Adrenal gland (tissue), 12 donors: ENCODE measurements around the gene PTPRD. TPM values are rescaled to one million over a fixed set of nuclear protein-coding genes. Genes with fewer than 3 reads are reported as not detected.

Source experiments
- DNase-seq, 7 donors: peaks; one replicate each; pipeline ENCODE4 v3.0.0-alpha.2; 2019 to 2020
- H3K27ac ChIP-seq, 5 donors: fragments of 200-600 bp; sonication (generic) in 4 of 5; 1 replicate in 3 of 5; 2 replicates in 2 of 5; pipeline versions ENCODE4 v1.5.1 to v1.8.0; 2016 to 2020; ENCODE audit warnings: mild to moderate bottlenecking in 1 of 5
- H3K27me3 ChIP-seq: fragments of 200-600 bp; 2 replicates; pipeline ENCODE4 v1.8.0; 2021
- H3K36me3 ChIP-seq, 2 donors: fragments of 200-600 bp; replicated peaks in 1 of 2; 1 replicate in 1 of 2; 2 replicates in 1 of 2; pipeline versions ENCODE4 v1.5.1 to v1.8.0; 2018 to 2022
- H3K4me1 ChIP-seq, 2 donors: fragments of 200-600 bp; replicated peaks in 1 of 2; 1 replicate in 1 of 2; 2 replicates in 1 of 2; pipeline versions ENCODE4 v1.5.1 to v1.8.0; 2018 to 2021
- H3K4me3 ChIP-seq, 4 donors: fragments of 200-600 bp; sonication (generic) in 3 of 4; one replicate each; pipeline ENCODE4 v1.5.1; 2016 to 2018
- H3K9me3 ChIP-seq, 3 donors: fragments of 200-600 bp; sonication (generic) in 1 of 3; replicated peaks in 1 of 3; 1 replicate in 2 of 3; 2 replicates in 1 of 3; pipeline versions ENCODE4 v1.5.1 to v1.8.0; 2016 to 2021
- CTCF ChIP-seq, 6 experiments: fragments of 450-650 bp in 4 of 6; fragments of 200-600 bp in 2 of 6; sonication (generic) in 1 of 6; IDR thresholded peaks; 1 replicate in 5 of 6; 2 replicates in 1 of 6; pipeline versions ENCODE4 v1.5.1 to v1.8.0; 2016 to 2021; ENCODE audit warnings: antibody characterized with exemption in 6 of 6, mild to moderate bottlenecking in 2 of 6, moderate library complexity in 1 of 6
- POLR2A ChIP-seq, 2 donors: fragments of 450-650 bp; IDR thresholded peaks; one replicate each; pipeline ENCODE4 v1.6.1; 2017; ENCODE audit warnings: antibody characterized with exemption in 2 of 2, mild to moderate bottlenecking in 2 of 2, moderate library complexity in 1 of 2
- WGBS, 4 donors: extraction: QIAGEN DNeasy Blood & Tissue Kit in 2 of 4; methylation state at CpG; one replicate each; pipeline versions ENCODE4 v1.1.5 to v1.1.7; 2013 to 2017; 5-methylcytosine and 5-hydroxymethylcytosine counted together
- intact Hi-C, 2 donors: fragments of 100-400 bp; cut with DNase I; formaldehyde crosslinking; loops; one replicate each; pipeline versions ENCODE4 v1.14.1 to v1.15.0; 2022 to 2023
- polyA plus RNA-seq, 3 donors: library from polyadenylated mRNA; stranded (reverse); fragments of 200-250 nt in 2 of 3; fragments of 350-450 nt in 1 of 3; fragmentation: Illumina TruSeq in 1 of 3; extraction: RNeasy Lipid Tissue Mini Kit (QIAGEN cat#74804) in 1 of 3; gene quantifications; one replicate each; pipeline ENCODE4 v1.2.3, GENCODE V29; 2013 to 2014
- total RNA-seq, 9 donors: library from RNA; depleted of rRNA in 4 of 9; stranded (reverse); fragments of >200 nt in 4 of 9; fragments of 120-200 nt in 1 of 9; fragmentation: NEBNext Ultra II Directional in 1 of 9; extraction: Animal tissue kit (Norgen Biotek cat#: 25700) in 1 of 9; gene quantifications; one replicate each; pipeline versions ENCODE4 v1.1.0 to v1.2.4, GENCODE V29; 2013 to 2023
- donor health status: healthy with polysubstance abuse.
- donor health status: Bipolar disorder and iron deficiency.
- donor health status: DM: yes; HTN: yes; CAD: no.
- donor health status: DM: no; HTN: no; CAD: no.
- donor health status: DM: no; HTN: no; CAD: no.
- donor health status: DM: yes; HTN: yes; CAD: no.

PTPRD gene
- total and polyA plus RNA-seq, 12 donors = 0.61 to 71.2 (median 4.5) TPM

- H3K27me3 ChIP-seq = no peaks in the 10 kb centered on the region
- intact Hi-C loops = no loop called here
- TF ChIP-seq CTCF (IDR thresholded peaks at IDR 0.05) = no peak
- H3K9me3 ChIP-seq = no peaks in the 10 kb centered on the region
- WGBS, 4 donors = 48 to 64% (median 62%) methylated on average over 2 of the region's 2 CpGs
- H3K36me3 ChIP-seq = no peaks in the 10 kb centered on the region
- no peak overlapping the region for H3K4me3 ChIP-seq
- H3K4me1 ChIP-seq = no peaks in the 10 kb centered on the region
- no peak for DNase-seq
- no peak overlapping the region for H3K27ac ChIP-seq
Measured at GRCh38 chr9:8727191-8727590, 1885.6 kb downstream of the PTPRD start.

GRCh38 chr9:8726692-8727091 lies 1886.1 kb downstream of the PTPRD start:
- Histone ChIP-seq H3K4me1 (no peaks in the 10 kb centered on the region), H3K27me3 (no peaks in the 10 kb centered on the region), H3K36me3 (no peaks in the 10 kb centered on the region), H3K9me3 (no peaks in the 10 kb centered on the region), H3K27ac (no peak overlapping the region), H3K4me3 (no peak overlapping the region)
- no peak for DNase-seq
- 97 to 98% (median 97%) methylated on average over 4 of the region's 4 CpGs for WGBS, 4 donors
- no peak for TF ChIP-seq POLR2A (IDR thresholded peaks at IDR 0.05)
- no peak for TF ChIP-seq CTCF (IDR thresholded peaks at IDR 0.05)
- intact Hi-C loops = no loop called here

GRCh38 chr9:8725635-8726034 lies 1887.2 kb downstream of the PTPRD start:
- no peak overlapping the region for H3K4me3 ChIP-seq
- H3K9me3 ChIP-seq = no peaks in the 10 kb centered on the region
- 0 to 77% (median 55%) methylated on average over 1 of the region's 1 CpG for WGBS, 4 donors
- no peaks in the 10 kb centered on the region for H3K4me1 ChIP-seq
- intact Hi-C loops = no loop called here
- no peak for DNase-seq
- H3K36me3 ChIP-seq = no peaks in the 10 kb centered on the region
- TF ChIP-seq POLR2A (IDR thresholded peaks at IDR 0.05) (no peak), CTCF (IDR thresholded peaks at IDR 0.05) (no peak)
- no peak overlapping the region for H3K27ac ChIP-seq
- H3K27me3 ChIP-seq = no peaks in the 10 kb centered on the region

GRCh38 chr9:8724284-8725018 lies 1888.4 kb downstream of the PTPRD start:
- no peaks in the 10 kb centered on the region for H3K36me3 ChIP-seq
- H3K27me3 ChIP-seq = no peaks in the 10 kb centered on the region
- WGBS, 4 donors = 67 to 79% (median 76%) methylated on average over 11 of the region's 11 CpGs
- H3K27ac ChIP-seq = no peak overlapping the region
- H3K9me3 ChIP-seq = no peaks in the 10 kb centered on the region
- intact Hi-C loops = no loop called here
- no peak for TF ChIP-seq POLR2A (IDR thresholded peaks at IDR 0.05)
- no peak for TF ChIP-seq CTCF (IDR thresholded peaks at IDR 0.05)
- H3K4me1 ChIP-seq = no peaks in the 10 kb centered on the region
- H3K4me3 ChIP-seq = no peak overlapping the region
- DNase-seq = peak in 1 of 7 donors; percentile 16
